ENCODE data around the gene CPZ. TPM values are rescaled to one million over a fixed set of nuclear protein-coding genes. Genes with fewer than 3 reads are reported as not detected.
A peak's percentile ranks its signal among the peaks of the same experiment; 100 is the strongest.
"Not testable (repeated sequence)": the region's sequence is repeated elsewhere in the genome, so short reads cannot be mapped to it uniquely, and the experiment has no call there.

CPZ gene
- total RNA-seq, 1 experiment from 2014 or later: 4.1 TPM

- peak; percentile 12 for DNase-seq (ENCODE audit: low read depth)
Measured at GRCh38 chr4:8556341-8557150, 36.0 kb upstream of the CPZ start.

GRCh38 chr4:8557151-8558076 is 35.2 kb upstream of the CPZ start:
- no peak for DNase-seq (ENCODE audit: low read depth)

GRCh38 chr4:8558080-8558960 is 34.2 kb upstream of the CPZ start:
- peak; percentile 47 for DNase-seq (ENCODE audit: low read depth)

GRCh38 chr4:8559011-8559410 is 33.6 kb upstream of the CPZ start:
- no peak for DNase-seq (ENCODE audit: low read depth)

GRCh38 chr4:8559524-8560264 is 32.9 kb upstream of the CPZ start:
- DNase-seq (ENCODE audit: low read depth): no peak

- no peak for DNase-seq (ENCODE audit: low read depth)
Measured at GRCh38 chr4:8560265-8561047, 32.1 kb upstream of the CPZ start.

- no peak for DNase-seq (ENCODE audit: low read depth)
Measured at GRCh38 chr4:8564595-8564994, 28.0 kb upstream of the CPZ start.

GRCh38 chr4:8568068-8568668 is 24.4 kb upstream of the CPZ start:
- DNase-seq (ENCODE audit: low read depth): no peak

- no peak for DNase-seq (ENCODE audit: low read depth)
Measured at GRCh38 chr4:8570201-8570600, 22.4 kb upstream of the CPZ start.

GRCh38 chr4:8571702-8572685 is 20.6 kb upstream of the CPZ start:
- DNase-seq (ENCODE audit: low read depth): no peak

GRCh38 chr4:8573266-8573665 is 19.3 kb upstream of the CPZ start:
- no peak for DNase-seq (ENCODE audit: low read depth)

GRCh38 chr4:8574796-8575370 is 17.7 kb upstream of the CPZ start:
- no peak for DNase-seq (ENCODE audit: low read depth)

GRCh38 chr4:8575457-8575856 is 17.1 kb upstream of the CPZ start:
- DNase-seq (ENCODE audit: low read depth): no peak

GRCh38 chr4:8576591-8576990 is 16.0 kb upstream of the CPZ start:
- not testable (repeated sequence) for DNase-seq (ENCODE audit: low read depth)

GRCh38 chr4:8577046-8577445 is 15.5 kb upstream of the CPZ start:
- no peak for DNase-seq (ENCODE audit: low read depth)

GRCh38 chr4:8577972-8578371 is 14.6 kb upstream of the CPZ start:
- DNase-seq (ENCODE audit: low read depth): no peak

- no peak for DNase-seq (ENCODE audit: low read depth)
Measured at GRCh38 chr4:8578717-8579116, 13.8 kb upstream of the CPZ start.

Measured in LHCN-M2 (cell line).